Prostate gland (tissue), 2 donors: Measurements from ENCODE around the gene ARL3. TPM values are rescaled to one million over a fixed set of nuclear protein-coding genes. Genes with fewer than 3 reads are reported as not detected.
"Not testable (repeated sequence)": the region's sequence is repeated elsewhere in the genome, so short reads cannot be mapped to it uniquely, and the experiment has no call there.

Source experiments
- DNase-seq: peaks from one replicate; pipeline ENCODE4 v3.0.0-alpha.2; 2019; ENCODE audit warnings: low spot score
- H3K27ac ChIP-seq, 2 donors: fragments of 200-600 bp; sonication (generic); 2 replicates each; pipeline ENCODE4 v1.5.1; 2017 to 2019
- H3K27me3 ChIP-seq: fragments of 200-600 bp; sonication (generic); replicated peaks from 2 replicates; pipeline ENCODE4 v1.5.1; 2019; ENCODE audit not compliant: insufficient read depth
- H3K36me3 ChIP-seq, 2 donors: fragments of 200-600 bp; sonication (generic); 1 replicate in 1 of 2; 2 replicates in 1 of 2; pipeline versions ENCODE4 v1.5.1 to v1.8.1; 2017 to 2019
- H3K4me1 ChIP-seq: fragments of 200-600 bp; sonication (generic); replicated peaks from 2 replicates; pipeline ENCODE4 v1.5.1; 2019
- H3K4me3 ChIP-seq, 2 donors: fragments of 200-600 bp; sonication (generic); 2 replicates each; pipeline ENCODE4 v1.5.1; 2017 to 2019
- H3K9me3 ChIP-seq: fragments of 200-600 bp; sonication (generic); 2 replicates; pipeline ENCODE4 v1.5.1; 2017
- CTCF ChIP-seq, 4 experiments: fragments of 200-600 bp in 2 of 4; fragments of 450-650 bp in 2 of 4; sonication (generic) in 2 of 4; IDR thresholded peaks; 1 replicate in 3 of 4; 2 replicates in 1 of 4; pipeline ENCODE4 v1.5.1; 2016 to 2019; ENCODE audit warnings: antibody characterized with exemption in 4 of 4, mild to moderate bottlenecking in 2 of 4, moderate library complexity in 2 of 4
- POLR2A ChIP-seq: fragments of 450-650 bp; IDR thresholded peaks from one replicate; pipeline ENCODE4 v1.6.1; 2016; ENCODE audit warnings: antibody characterized with exemption, mild to moderate bottlenecking
- POLR2AphosphoS5 ChIP-seq: sonication (generic); formaldehyde crosslinking; IDR thresholded peaks from one replicate; pipeline ENCODE4 v1.6.1; 2017; ENCODE audit warnings: antibody characterized with exemption
- WGBS: methylation state at CpG from one replicate; pipeline ENCODE4 v1.1.5; 2018; 5-methylcytosine and 5-hydroxymethylcytosine counted together
- intact Hi-C: fragments of 100-400 bp; cut with DNase I; formaldehyde crosslinking; loops from one replicate; pipeline ENCODE4 v1.14.2; 2022
- total RNA-seq, 2 donors: library from RNA; depleted of rRNA; stranded (reverse); fragments of >200 nt; gene quantifications; one replicate each; pipeline ENCODE4 v1.1.0, GENCODE V29; 2016

Gene ARL3
- total RNA-seq, 2 donors from 2014 or later = 8.0 to 8.5 TPM

GRCh38 chr10:102670871-102671434 lies 43.2 kb downstream of the ARL3 start:
- Histone ChIP-seq H3K27me3 (no peaks in the 10 kb centered on the region), H3K4me3 (no peak overlapping the region), H3K36me3 (no peaks in the 10 kb centered on the region), H3K9me3 (no peaks in the 10 kb centered on the region), H3K27ac (no peak overlapping the region), H3K4me1 (peaks cover 16% of the 10 kb centered on the region)
- DNase-seq = no peak
- TF ChIP-seq CTCF (IDR thresholded peaks at IDR 0.05) (no peak), POLR2AphosphoS5 (no peak), POLR2A (no peak)
- intact Hi-C loops = no loop called here
- 75% methylated on average over 6 of the region's 6 CpGs for WGBS

DNA sequence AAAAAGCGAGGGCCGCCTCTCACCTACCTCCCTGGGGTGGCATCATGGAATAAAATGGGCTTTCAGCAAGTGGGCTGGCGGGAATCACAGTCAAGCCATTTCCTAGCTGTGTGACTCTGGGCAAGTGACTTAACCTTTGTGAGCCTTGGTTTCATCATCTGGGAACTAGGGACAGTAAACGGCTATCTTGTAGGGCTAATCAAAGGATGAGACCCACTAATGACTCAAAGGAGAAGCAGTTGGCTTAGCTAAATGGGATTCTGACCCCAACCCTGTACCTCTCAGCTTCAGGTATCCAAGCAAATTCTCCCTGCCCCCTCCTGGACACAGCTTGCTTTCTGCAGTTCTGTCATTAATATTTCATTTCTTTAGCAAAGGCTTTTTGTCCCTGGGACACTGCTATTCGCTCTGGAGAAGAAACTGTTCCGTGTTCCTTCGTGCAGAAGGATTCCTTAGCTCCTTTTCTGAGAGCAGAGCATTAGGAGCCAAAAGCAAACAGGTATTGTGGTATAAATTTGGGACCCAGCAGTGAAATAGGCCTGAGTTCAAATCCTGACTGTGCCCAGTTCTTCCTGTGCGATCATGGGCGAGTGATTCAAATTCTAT lies 44.0 kb downstream of the ARL3 start:
- intact Hi-C loops = no loop called here
- no peak overlapping the region for H3K27ac ChIP-seq

DNA sequence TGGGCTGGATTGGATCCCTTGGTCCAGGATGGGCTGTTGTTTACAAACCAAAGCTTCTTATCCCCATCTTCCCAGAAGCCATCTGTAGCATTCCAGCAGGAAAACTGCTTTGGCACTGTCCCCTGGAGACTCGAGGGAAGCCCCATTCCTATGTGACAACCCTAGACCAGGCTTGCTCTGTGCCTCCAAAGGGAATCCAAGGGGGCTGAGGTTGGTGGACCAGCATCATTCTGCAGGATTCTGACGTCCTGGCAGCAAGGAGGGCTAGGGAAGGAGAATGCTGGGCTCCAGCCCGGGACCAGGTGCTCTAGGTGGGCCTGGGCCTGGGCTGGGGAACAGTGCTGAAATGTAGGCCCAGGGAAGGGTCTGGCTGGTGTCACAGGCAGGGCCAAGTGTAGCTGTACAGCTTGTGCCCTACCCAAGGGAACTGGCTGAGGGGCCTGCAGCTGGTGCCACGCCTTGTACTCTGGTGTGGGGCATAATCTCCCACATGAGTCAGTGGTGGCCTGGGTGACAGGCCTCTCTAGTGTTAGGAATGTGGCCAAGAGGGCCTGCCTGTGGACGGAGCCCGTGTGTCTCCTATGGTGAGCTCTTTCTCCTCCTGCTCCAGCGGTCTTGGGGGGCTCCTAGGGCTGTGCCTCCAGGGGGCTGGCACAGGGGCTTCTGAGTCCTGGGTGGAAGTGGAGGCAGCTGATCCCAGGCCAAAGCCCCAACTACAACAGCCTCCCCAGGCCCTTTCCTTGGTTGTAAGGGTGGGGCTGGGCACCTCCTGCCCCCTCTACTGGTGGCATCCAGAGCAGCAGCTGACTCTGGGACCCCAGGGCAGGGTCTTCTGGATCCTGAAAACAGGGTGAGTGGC lies 44.8 kb downstream of the ARL3 start:
- no peaks in the 10 kb centered on the region for H3K9me3 ChIP-seq
- peaks cover 6% of the 10 kb centered on the region for H3K4me1 ChIP-seq
- H3K4me3 ChIP-seq = no peak overlapping the region
- no peak overlapping the region for H3K27ac ChIP-seq
- TF ChIP-seq POLR2AphosphoS5 = no peak
- peak in 1 of 4 experiments; percentile 39 for TF ChIP-seq CTCF (IDR thresholded peaks at IDR 0.05)
- intact Hi-C loops = no loop called here
- 70% methylated on average over 6 of the region's 7 CpGs for WGBS
- no peaks in the 10 kb centered on the region for H3K27me3 ChIP-seq
- H3K36me3 ChIP-seq = no peaks in the 10 kb centered on the region
- DNase-seq = no peak

More for the DNA sequence above, 44.0 kb downstream of the ARL3 start:
- Histone ChIP-seq H3K4me1 (peaks cover 11% of the 10 kb centered on the region), H3K36me3 (no peaks in the 10 kb centered on the region), H3K4me3 (no peak overlapping the region), H3K9me3 (no peaks in the 10 kb centered on the region), H3K27me3 (no peaks in the 10 kb centered on the region)
- TF ChIP-seq POLR2A (no peak), POLR2AphosphoS5 (no peak), CTCF (IDR thresholded peaks at IDR 0.05) (no peak)
- 91% methylated on average over 9 of the region's 9 CpGs for whole genome bisulfite sequencing
- DNase-seq = no peak

- no peaks in the 10 kb centered on the region for H3K27me3 ChIP-seq
- 85% methylated on average over 10 of the region's 10 CpGs for WGBS
- H3K9me3 ChIP-seq = no peaks in the 10 kb centered on the region
- H3K4me1 ChIP-seq = no peaks in the 10 kb centered on the region
- TF ChIP-seq CTCF (IDR thresholded peaks at IDR 0.05) (no peak), POLR2A (no peak), POLR2AphosphoS5 (no peak)
- intact Hi-C loops = no loop called here
- no peak overlapping the region for H3K27ac ChIP-seq
- no peak overlapping the region for H3K4me3 ChIP-seq
- no peaks in the 10 kb centered on the region for H3K36me3 ChIP-seq
- no peak for DNase-seq
Observed at GRCh38 chr10:102668326-102669107, 45.7 kb downstream of the ARL3 start.

GRCh38 chr10:102667411-102667810 lies 46.8 kb downstream of the ARL3 start:
- DNase-seq, H3K4me3 ChIP-seq, H3K27ac ChIP-seq, intact Hi-C loops, H3K36me3 ChIP-seq, H3K9me3 ChIP-seq, H3K4me1 ChIP-seq, H3K27me3 ChIP-seq: not testable (repeated sequence)
- WGBS = 93% methylated on average over 4 of the region's 4 CpGs
